HepG2 (cell line): ENCODE data around the gene PPDPF. TPM values are rescaled to one million over a fixed set of nuclear protein-coding genes. Genes with fewer than 3 reads are reported as not detected.

ENCODE experiments used
- ATAC-seq: fragments of 200-7000 bp; cut with Tn5 transposase; 3 replicates; pipeline ENCODE4 v1.9.1; 2020; ENCODE audit warnings: mild to moderate bottlenecking, moderate library complexity
- BruUV-seq: library from RNA; stranded (reverse); fragments of 400-500 nt; replicated peaks from 2 replicates; lab custom pipeline; 2021; lab: Mats Ljungman, UMichigan
- CTCF ChIA-PET: fragments of 300-600 bp; formaldehyde crosslinking; extraction: SDS; loops from one replicate; lab custom pipeline; 2021; ENCODE audit warnings: low total read pairs, inconsistent platforms, low intra/inter-chr PET ratio; lab: Yijun Ruan, JAX
- POLR2A ChIA-PET: fragments of 350-600 bp; sonication (Branson Sonifier 250); formaldehyde crosslinking; loops from one replicate; lab custom pipeline; 2020; ENCODE audit warnings: antibody characterized with exemption, inconsistent platforms; lab: Yijun Ruan, JAX
- DNase-seq: peaks from one replicate; pipeline ENCODE4 v3.0.0-alpha.2; 2015; ENCODE audit warnings: low spot score
- FAIRE-seq: peaks from 3 replicates; lab custom pipeline; 2011; peaks lifted over from hg19 to GRCh38; lab: Jason Lieb, UNC
- H2AFZ ChIP-seq: one replicate; pipeline ENCODE4 v1.6.1; 2011; ENCODE audit warnings: low read length, inconsistent platforms
- H3K27ac ChIP-seq: fragments of 300-600 bp; 3 replicates; pipeline ENCODE4 v1.8.0; 2011; ENCODE audit warnings: mixed run types, mild to moderate bottlenecking, mixed read lengths, low read length, inconsistent platforms; ENCODE audit not compliant: insufficient read depth; ENCODE audit errors: extremely low read length
- H3K27me3 ChIP-seq, 2 experiments: fragments of 200-600 bp in 1 of 2; 2 replicates in 1 of 2; 3 replicates in 1 of 2; pipeline versions ENCODE4 v1.6.0 to v1.8.0; 2011; ENCODE audit warnings: low read length in 2 of 2, mild to moderate bottlenecking in 2 of 2, moderate library complexity in 2 of 2, inconsistent platforms in 1 of 2; ENCODE audit not compliant: insufficient read depth in 2 of 2, control insufficient read depth in 1 of 2
- H3K36me3 ChIP-seq, 2 experiments: fragments of 200-600 bp in 1 of 2; replicated peaks in 1 of 2; 2 replicates in 1 of 2; 3 replicates in 1 of 2; pipeline versions ENCODE4 v1.5.1 to v1.8.0; 2011; ENCODE audit warnings: low read length in 2 of 2, inconsistent platforms in 1 of 2; ENCODE audit not compliant: insufficient read depth in 2 of 2, control insufficient read depth in 1 of 2
- H3K4me1 ChIP-seq: 2 replicates; pipeline ENCODE4 v1.5.1; 2012; ENCODE audit warnings: low read length, inconsistent platforms; ENCODE audit not compliant: insufficient read depth
- H3K4me2 ChIP-seq: 2 replicates; pipeline ENCODE4 v1.6.0; 2011; ENCODE audit warnings: low read depth, low read length, inconsistent platforms
- H3K4me3 ChIP-seq, 3 experiments: fragments of 200-600 bp in 1 of 3; sonication (generic), shearing (Covaris generic) in 1 of 3; replicated peaks in 1 of 3; 2 replicates each; pipeline ENCODE4 v1.5.1; 2011 to 2016; ENCODE audit warnings: low read length in 3 of 3, inconsistent platforms in 2 of 3, low read depth in 2 of 3, mild to moderate bottlenecking in 2 of 3, control low read depth in 1 of 3, mixed read lengths in 1 of 3; ENCODE audit not compliant: insufficient read depth in 1 of 3
- H3K79me2 ChIP-seq: one replicate; pipeline ENCODE4 v1.6.1; 2011; ENCODE audit warnings: low read length, inconsistent platforms; ENCODE audit not compliant: insufficient read depth
- H3K9ac ChIP-seq: 2 replicates; pipeline ENCODE4 v1.6.0; 2011; ENCODE audit warnings: mild to moderate bottlenecking, low read depth, low read length, inconsistent platforms; ENCODE audit not compliant: insufficient read depth
- H3K9me3 ChIP-seq: 2 replicates; pipeline ENCODE4 v1.5.1; 2012; ENCODE audit warnings: mild to moderate bottlenecking, low read length
- H4K20me1 ChIP-seq: 2 replicates; pipeline ENCODE4 v1.6.0; 2011; ENCODE audit warnings: inconsistent platforms, mild to moderate bottlenecking, low read length, moderate library complexity; ENCODE audit not compliant: insufficient read depth
- ATF3 ChIP-seq: sonication (generic); formaldehyde crosslinking; IDR thresholded peaks from 2 replicates; pipeline ENCODE4 v1.4.0; 2020; ENCODE audit warnings: missing genetic modification reagents
- ATF7-NPFF ChIP-seq: sonication (generic); formaldehyde crosslinking; IDR thresholded peaks from 2 replicates; pipeline ENCODE4 v1.8.1; 2023; ENCODE audit warnings: mild to moderate bottlenecking, low read depth, missing genetic modification reagents, moderate library complexity
- CENPBD1 ChIP-seq: sonication (generic); formaldehyde crosslinking; IDR thresholded peaks from 2 replicates; pipeline ENCODE4 v1.8.0; 2022; ENCODE audit warnings: missing genetic modification reagents, low read depth, mild to moderate bottlenecking, borderline replicate concordance
- CHCHD3 ChIP-seq: sonication (generic); formaldehyde crosslinking; IDR thresholded peaks from 2 replicates; pipeline ENCODE4 v1.8.0; 2022; ENCODE audit warnings: mild to moderate bottlenecking, missing genetic modification reagents, moderate library complexity
- ETV5 ChIP-seq: IDR thresholded peaks from 2 replicates; pipeline ENCODE4 v1.6.1; 2018; ENCODE audit warnings: missing biosample characterization, missing genetic modification reagents, inconsistent platforms, borderline replicate concordance
- FLYWCH1 ChIP-seq: sonication (generic); formaldehyde crosslinking; IDR thresholded peaks from 2 replicates; pipeline ENCODE4 v1.8.1; 2023; ENCODE audit warnings: mild to moderate bottlenecking, missing genetic modification reagents
- FOXJ3 ChIP-seq: sonication (generic); formaldehyde crosslinking; IDR thresholded peaks from 2 replicates; pipeline ENCODE4 v1.4.0; 2020; ENCODE audit warnings: missing genetic modification reagents, mild to moderate bottlenecking, borderline replicate concordance
- HIC2 ChIP-seq: sonication (generic); formaldehyde crosslinking; IDR thresholded peaks from 2 replicates; pipeline ENCODE4 v1.9.0; 2022; ENCODE audit warnings: low read depth, missing genetic modification reagents
- MBD4 ChIP-seq: IDR thresholded peaks from 2 replicates; pipeline ENCODE4 v1.6.1; 2012; ENCODE audit warnings: low read length, inconsistent platforms, borderline replicate concordance
- MBNL3 ChIP-seq: fragments of 250-450 bp; sonication (Bioruptor Pico); conservative IDR thresholded peaks from 2 replicates; pipeline ENCODE4 v1.8.0; 2022; ENCODE audit warnings: mild to moderate bottlenecking, inconsistent platforms
- NKX3-1 ChIP-seq: sonication (generic); formaldehyde crosslinking; IDR thresholded peaks from 2 replicates; pipeline ENCODE4 v1.5.0; 2020; ENCODE audit warnings: missing genetic modification reagents
- RXRA ChIP-seq: sonication (generic); formaldehyde crosslinking; IDR thresholded peaks from 2 replicates; pipeline ENCODE4 v1.5.1; 2020; ENCODE audit warnings: missing genetic modification reagents
- U2AF2 ChIP-seq: fragments of 200-400 bp; formaldehyde crosslinking; IDR thresholded peaks from 2 replicates; pipeline ENCODE4 v1.6.1; 2017; ENCODE audit warnings: low read depth, mild to moderate bottlenecking, low read length
- ZNF280D ChIP-seq: sonication (generic); formaldehyde crosslinking; IDR thresholded peaks from 2 replicates; pipeline ENCODE4 v1.5.1; 2020; ENCODE audit warnings: mild to moderate bottlenecking, missing genetic modification reagents
- ZNF333 ChIP-seq: sonication (generic); formaldehyde crosslinking; IDR thresholded peaks from 2 replicates; pipeline ENCODE4 v1.4.0; 2020; ENCODE audit warnings: mild to moderate bottlenecking, missing genetic modification reagents, borderline replicate concordance
- ZNF382 ChIP-seq: sonication (generic); formaldehyde crosslinking; IDR thresholded peaks from 2 replicates; pipeline ENCODE4 v1.5.0; 2020; ENCODE audit warnings: missing genetic modification reagents, mild to moderate bottlenecking, borderline replicate concordance
- ZNF782 ChIP-seq: sonication (generic); formaldehyde crosslinking; IDR thresholded peaks from 2 replicates; pipeline ENCODE4 v1.4.0; 2020; ENCODE audit warnings: missing genetic modification reagents, mild to moderate bottlenecking, borderline replicate concordance
- WGBS: methylation state at CpG from one replicate; pipeline ENCODE4 v1.1.6; 2017; ENCODE audit warnings: low lambda C conversion rate; 5-methylcytosine and 5-hydroxymethylcytosine counted together
- in situ Hi-C: cut with HindIII; loops from 2 replicates; pipeline ENCODE4 v1.10.0; 2017; ENCODE audit warnings: low pct_unique_long_range_greater_than_20kb; ENCODE audit not compliant: extremely low pct_ligation_motif_present
- intact Hi-C: fragments of 100-400 bp; cut with micrococcal nuclease; formaldehyde crosslinking; loops from one replicate; pipeline ENCODE4 v1.10.0; 2022; ENCODE audit not compliant: unreplicated experiment
- polyA plus RNA-seq, 8 experiments: library from polyadenylated mRNA; depleted of rRNA in 3 of 8; stranded (reverse) in 7 of 8; unstranded in 1 of 8; fragments of >200 nt; fragmentation: Illumina TruSeq in 4 of 8; extraction: Trizol in 4 of 8; gene quantifications; 2 replicates each; pipeline versions ENCODE4 v1.2.1 to v1.2.3, GENCODE V29; 2011 to 2016; ENCODE audit warnings: low read depth in 4 of 8, missing spikeins in 1 of 8, mixed read lengths in 1 of 8; ENCODE audit not compliant: insufficient read depth in 1 of 8
- total RNA-seq, 5 experiments: library from RNA; depleted of rRNA; stranded (reverse); fragments of >200 nt; fragmentation: Illumina TruSeq; extraction: Trizol; gene quantifications; 2 replicates each; pipeline ENCODE4 v1.2.3, GENCODE V29; 2016; ENCODE audit warnings: low read depth in 1 of 5

PPDPF gene
- total and polyA plus RNA-seq, 2 of the 13 experiments (the other 11 are each of a cell fraction or from before 2014, with no cell fraction given): 1.8 to 7.0 TPM

- in situ Hi-C loops: no loop called here
- no peak overlapping the region for H3K27ac ChIP-seq
- TF ChIP-seq FOXJ3 (CRISPR knock-in tag) (no peak), FLYWCH1 (CRISPR knock-in tag) (no peak), CHCHD3 (CRISPR knock-in tag) (peak; percentile 63; the same call in 1 of the 2 replicates), NKX3-1 (CRISPR knock-in tag) (no peak), ZNF333 (CRISPR knock-in tag) (no peak), CENPBD1 (CRISPR knock-in tag) (no peak), ZNF382 (CRISPR knock-in tag) (no peak), MBNL3 (CRISPR knock-in tag) (no peak), U2AF2 (no peak), RXRA (CRISPR knock-in tag) (no peak), ZNF280D (0 out of 2 replicates have a peak, but pooled peaks have one; percentile 15), HIC2 (CRISPR knock-in tag) (0 out of 2 replicates have a peak, but pooled peaks have one; percentile 36), ATF7-NPFF (CRISPR knock-in tag) (0 out of 2 replicates have a peak, but pooled peaks have one; percentile 39), ETV5 (no peak), MBD4 (no peak), ZNF782 (CRISPR knock-in tag) (no peak), ATF3 (CRISPR knock-in tag) (no peak)
Observed at GRCh38 chr20:63554361-63555278, 34.1 kb downstream of the PPDPF start.

More at GRCh38 chr20:63554361-63555278, 34.1 kb downstream of the PPDPF start:
- POLR2A ChIA-PET: interaction anchor here (1.2 to 1.9 kb wide), 4 partner anchors 10 to 19 kb away, joined by 3 to 5 read pairs (median 4); partner anchors contain the start of gene HELZ2
- intact Hi-C loops: no loop called here
- Histone ChIP-seq H3K9ac (no peak overlapping the region), H3K27me3 (peaks cover 10 to 29% of the 10 kb centered on the region in 2 experiments; a peak in 4 of 5 replicates), H4K20me1 (no peaks in the 10 kb centered on the region), H3K4me2 (peak overlapping the region; percentile 3; the same call in 1 of the 2 replicates), H3K4me1 (peaks cover 34% of the 10 kb centered on the region), H2AFZ (no peak overlapping the region), H3K4me3 (peak overlapping the region in 1 of 3 experiments; percentile 65; a peak in 1 of 6 replicates), H3K9me3 (no peaks in the 10 kb centered on the region), H3K36me3 (no peaks in the 10 kb centered on the region; a peak in 1 of 5 replicates), H3K79me2 (no peaks in the 10 kb centered on the region)
- BruUV-seq: no TSS peak
- DNase-seq: no peak
- peak; percentile 9 for ATAC-seq
- CTCF ChIA-PET: no interaction called here
- 52% methylated on average over 29 of the region's 38 CpGs for WGBS
- FAIRE-seq: no peak
